Esophagus squamous epithelium (tissue), 5 donors: Measurements from ENCODE around the gene FOXP1. TPM values are rescaled to one million over a fixed set of nuclear protein-coding genes. Genes with fewer than 3 reads are reported as not detected.

Experiments used
- DNase-seq: peaks from one replicate; lab custom pipeline; 2025; lab: John Stamatoyannopoulos, UW
- H3K27ac ChIP-seq, 4 donors: fragments of 200-600 bp; sonication (generic); one replicate each; pipeline ENCODE4 v1.5.1; 2016 to 2019; ENCODE audit warnings: mild to moderate bottlenecking in 1 of 4
- H3K27me3 ChIP-seq, 4 donors: fragments of 200-600 bp; sonication (generic); 1 replicate in 3 of 4; 2 replicates in 1 of 4; pipeline versions ENCODE4 v1.5.1 to v1.6.0; 2017 to 2021; ENCODE audit warnings: antibody characterized with exemption in 1 of 4
- H3K36me3 ChIP-seq, 3 donors: fragments of 200-600 bp; sonication (generic); one replicate each; pipeline ENCODE4 v1.5.1; 2016 to 2019
- H3K4me1 ChIP-seq, 3 donors: fragments of 200-600 bp; sonication (generic); one replicate each; pipeline ENCODE4 v1.5.1; 2017 to 2019
- H3K4me3 ChIP-seq, 4 donors: fragments of 200-600 bp; sonication (generic); 1 replicate in 3 of 4; 2 replicates in 1 of 4; pipeline ENCODE4 v1.5.1; 2016 to 2019; ENCODE audit warnings: mild to moderate bottlenecking in 2 of 4, moderate library complexity in 1 of 4
- H3K9me3 ChIP-seq, 3 donors: fragments of 200-600 bp; sonication (generic); one replicate each; pipeline ENCODE4 v1.5.1; 2016 to 2019
- CTCF ChIP-seq, 6 experiments: fragments of 450-650 bp in 4 of 6; fragments of 200-600 bp in 2 of 6; sonication (generic) in 2 of 6; IDR thresholded peaks; one replicate each; pipeline ENCODE4 v1.5.1; 2016 to 2019; ENCODE audit warnings: antibody characterized with exemption in 6 of 6, mild to moderate bottlenecking in 4 of 6, moderate library complexity in 4 of 6
- POLR2A ChIP-seq, 4 donors: fragments of 450-650 bp; IDR thresholded peaks; one replicate each; pipeline ENCODE4 v1.6.1; 2017; ENCODE audit warnings: antibody characterized with exemption in 4 of 4, mild to moderate bottlenecking in 4 of 4, moderate library complexity in 3 of 4
- WGBS, 2 donors: methylation state at CpG; one replicate each; pipeline ENCODE4 v1.1.5; 2018; 5-methylcytosine and 5-hydroxymethylcytosine counted together
- intact Hi-C: fragments of 100-400 bp; cut with DNase I; formaldehyde crosslinking; loops from one replicate; pipeline ENCODE4 v1.15.0; 2022
- total RNA-seq, 4 donors: library from RNA; depleted of rRNA; stranded (reverse); fragments of >200 nt; gene quantifications; one replicate each; pipeline ENCODE4 v1.1.0, GENCODE V29; 2016
- donor health status: DM: yes; HTN: yes; CAD: no.

The FOXP1 gene
- total RNA-seq, 4 donors from 2014 or later, result 49.1 to 124 (median 61.1) TPM

GRCh38 chr3:71374582-71374981 lies 208.9 kb downstream of the FOXP1 start:
- Histone ChIP-seq H3K27me3 (no peaks in the 10 kb centered on the region), H3K4me1 (peaks cover 0 to 21% (median 13%) of the 10 kb centered on the region in 3 donors), H3K27ac (no peak overlapping the region), H3K4me3 (no peak overlapping the region), H3K36me3 (no peaks in the 10 kb centered on the region), H3K9me3 (no peaks in the 10 kb centered on the region)
- intact Hi-C loops, result no loop called here
- DNase-seq, result no peak
- no peak for TF ChIP-seq POLR2A (IDR thresholded peaks at IDR 0.05)
- no peak for TF ChIP-seq CTCF (IDR thresholded peaks at IDR 0.05)

GRCh38 chr3:71372911-71373637 lies 210.5 kb downstream of the FOXP1 start:
- WGBS, 2 donors, result 87 to 98% methylated on average over 6 of the region's 6 CpGs
- no peaks in the 10 kb centered on the region for H3K36me3 ChIP-seq
- H3K27me3 ChIP-seq, result no peaks in the 10 kb centered on the region
- intact Hi-C loops, result no loop called here
- no peak for DNase-seq
- no peak overlapping the region for H3K4me3 ChIP-seq
- no peak for TF ChIP-seq CTCF (IDR thresholded peaks at IDR 0.05)
- TF ChIP-seq POLR2A (IDR thresholded peaks at IDR 0.05), result no peak
- no peaks in the 10 kb centered on the region for H3K9me3 ChIP-seq
- H3K4me1 ChIP-seq, result peaks cover 0 to 23% (median 13%) of the 10 kb centered on the region in 3 donors
- H3K27ac ChIP-seq, result no peak overlapping the region

- H3K4me1 ChIP-seq, result peaks cover 0 to 23% (median 13%) of the 10 kb centered on the region in 3 donors
- no peak overlapping the region for H3K27ac ChIP-seq
- H3K9me3 ChIP-seq, result no peaks in the 10 kb centered on the region
- H3K36me3 ChIP-seq, result no peaks in the 10 kb centered on the region
- intact Hi-C loops, result no loop called here
- no peaks in the 10 kb centered on the region for H3K27me3 ChIP-seq
- no peak for DNase-seq
- WGBS, 2 donors, result 85 to 91% methylated on average over 11 of the region's 11 CpGs
- TF ChIP-seq POLR2A (IDR thresholded peaks at IDR 0.05) (no peak), CTCF (IDR thresholded peaks at IDR 0.05) (no peak)
- H3K4me3 ChIP-seq, result no peak overlapping the region
These were observed 211.2 kb downstream of the FOXP1 start for GRCh38 chr3:71372241-71372768.

GRCh38 chr3:71371282-71371681 lies 212.2 kb downstream of the FOXP1 start:
- Histone ChIP-seq H3K27ac (no peak overlapping the region), H3K27me3 (no peaks in the 10 kb centered on the region), H3K4me1 (peaks cover 0 to 28% (median 13%) of the 10 kb centered on the region in 3 donors), H3K36me3 (no peaks in the 10 kb centered on the region), H3K4me3 (no peak overlapping the region), H3K9me3 (no peaks in the 10 kb centered on the region)
- TF ChIP-seq CTCF (IDR thresholded peaks at IDR 0.05) (no peak), POLR2A (IDR thresholded peaks at IDR 0.05) (no peak)
- intact Hi-C loops, result no loop called here
- no peak for DNase-seq
- 52 to 67% methylated on average over 4 to 6 of the region's 6 CpGs for WGBS, 2 donors

- Histone ChIP-seq H3K4me3 (no peak overlapping the region), H3K27ac (peak overlapping the region in 2 of 4 donors; percentile 10 to 61)
- intact Hi-C loops, result no loop called here
These were observed 213.1 kb downstream of the FOXP1 start for GRCh38 chr3:71370467-71370866.

More at GRCh38 chr3:71370467-71370866, 213.1 kb downstream of the FOXP1 start:
- TF ChIP-seq POLR2A (IDR thresholded peaks at IDR 0.05) (no peak), CTCF (IDR thresholded peaks at IDR 0.05) (no peak)
- H3K27me3 ChIP-seq, result no peaks in the 10 kb centered on the region
- peaks cover 0 to 28% (median 13%) of the 10 kb centered on the region in 3 donors for H3K4me1 ChIP-seq
- no peaks in the 10 kb centered on the region for H3K9me3 ChIP-seq
- H3K36me3 ChIP-seq, result no peaks in the 10 kb centered on the region
- WGBS, 2 donors, result 82 to 85% methylated on average over 5 of the region's 5 CpGs
- no peak for DNase-seq
